RWPE1 (cell line): Measurements from ENCODE around the gene GPR25.
A peak's percentile ranks its signal among the peaks of the same experiment; 100 is the strongest.

ENCODE experiments used
- CTCF ChIA-PET: fragments of 350-600 bp; sonication (Branson Sonifier 250); formaldehyde crosslinking; extraction: SDS; loops from one replicate; lab custom pipeline; 2021; lab: Yijun Ruan, JAX
- POLR2A ChIA-PET: fragments of 400-600 bp; formaldehyde crosslinking; extraction: SDS; loops from one replicate; lab custom pipeline; 2020; ENCODE audit warnings: antibody characterized with exemption; ENCODE audit not compliant: low non-redundant PET; lab: Yijun Ruan, JAX
- DNase-seq: peaks from one replicate; pipeline ENCODE4 v3.0.0; 2012; ENCODE audit warnings: low spot score
- H3K27ac ChIP-seq: fragments of 450-650 bp; 2 replicates; pipeline ENCODE4 v1.5.1; 2017
- TF ChIP-seq, protein P1 (sequence below): fragments of 450-650 bp; conservative IDR thresholded peaks from 2 replicates; pipeline ENCODE4 v1.5.1; 2017; ENCODE audit warnings: low read depth, mild to moderate bottlenecking

The GPR25 gene

DNA sequence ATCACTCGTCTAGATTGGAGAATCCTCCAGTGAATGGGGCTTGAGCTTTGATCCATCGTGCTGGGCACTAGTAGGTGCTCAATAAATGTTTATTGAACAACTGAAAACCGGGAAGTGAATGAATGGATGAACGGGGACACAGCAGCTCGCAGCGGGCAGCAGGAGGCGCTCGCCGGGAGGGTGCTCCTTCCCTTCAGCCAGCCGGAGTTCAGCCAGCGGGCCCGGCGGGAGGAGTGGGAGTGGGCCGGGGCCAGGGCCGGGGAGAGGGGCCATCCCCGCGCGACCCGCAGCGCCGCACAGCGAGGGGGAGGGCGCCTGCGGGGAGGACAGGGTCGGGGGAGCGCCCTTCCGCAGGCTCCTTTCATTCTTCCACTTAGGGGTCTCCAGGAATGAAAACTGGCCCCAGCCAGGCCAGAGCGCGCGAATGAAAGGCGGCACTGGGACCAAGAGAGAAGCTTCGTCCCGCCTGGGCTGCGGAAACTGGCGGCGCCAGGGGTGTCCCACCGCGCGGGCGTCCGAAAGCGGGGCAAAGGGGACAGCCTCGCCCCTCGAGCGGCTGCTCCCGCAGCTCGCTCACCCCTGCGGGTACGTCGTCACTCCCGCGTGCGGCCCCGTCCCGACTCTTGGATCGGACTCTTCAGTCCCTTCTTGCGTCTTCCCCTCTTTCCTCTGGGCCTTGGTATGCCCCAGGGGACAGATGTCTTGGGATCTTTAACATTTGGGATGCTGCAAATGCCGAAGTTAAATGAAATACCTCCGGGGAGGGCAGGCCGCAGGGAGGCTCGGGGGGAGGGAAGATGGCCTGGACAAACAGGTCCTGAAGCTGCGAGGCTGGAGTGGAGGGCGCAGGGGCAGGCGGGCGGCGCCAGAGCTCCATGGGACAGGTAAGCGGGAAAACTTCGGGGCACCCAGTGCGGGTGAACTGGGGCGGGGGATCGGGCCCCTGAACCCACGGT, 18.3 kb downstream of the GPR25 start:
- ChIA-PET POLR2A (interaction anchor here (0.6 to 1.3 kb wide), 2 partner anchors 14 to 233 kb away, joined by 3 to 4 read pairs; no protein-coding TSS in a partner anchor), CTCF (interaction anchor here (0.6 to 1.8 kb wide), 11 partner anchors 10 to 134 kb away, joined by 3 to 11 read pairs (median 5); partner anchors contain the start of gene KIF21B)
- peak overlapping the region; percentile 74 for H3K27ac ChIP-seq
- DNase-seq = peak; percentile 67
- TF ChIP-seq, protein P1, sequence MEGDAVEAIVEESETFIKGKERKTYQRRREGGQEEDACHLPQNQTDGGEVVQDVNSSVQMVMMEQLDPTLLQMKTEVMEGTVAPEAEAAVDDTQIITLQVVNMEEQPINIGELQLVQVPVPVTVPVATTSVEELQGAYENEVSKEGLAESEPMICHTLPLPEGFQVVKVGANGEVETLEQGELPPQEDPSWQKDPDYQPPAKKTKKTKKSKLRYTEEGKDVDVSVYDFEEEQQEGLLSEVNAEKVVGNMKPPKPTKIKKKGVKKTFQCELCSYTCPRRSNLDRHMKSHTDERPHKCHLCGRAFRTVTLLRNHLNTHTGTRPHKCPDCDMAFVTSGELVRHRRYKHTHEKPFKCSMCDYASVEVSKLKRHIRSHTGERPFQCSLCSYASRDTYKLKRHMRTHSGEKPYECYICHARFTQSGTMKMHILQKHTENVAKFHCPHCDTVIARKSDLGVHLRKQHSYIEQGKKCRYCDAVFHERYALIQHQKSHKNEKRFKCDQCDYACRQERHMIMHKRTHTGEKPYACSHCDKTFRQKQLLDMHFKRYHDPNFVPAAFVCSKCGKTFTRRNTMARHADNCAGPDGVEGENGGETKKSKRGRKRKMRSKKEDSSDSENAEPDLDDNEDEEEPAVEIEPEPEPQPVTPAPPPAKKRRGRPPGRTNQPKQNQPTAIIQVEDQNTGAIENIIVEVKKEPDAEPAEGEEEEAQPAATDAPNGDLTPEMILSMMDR = peak; percentile 38

DNA sequence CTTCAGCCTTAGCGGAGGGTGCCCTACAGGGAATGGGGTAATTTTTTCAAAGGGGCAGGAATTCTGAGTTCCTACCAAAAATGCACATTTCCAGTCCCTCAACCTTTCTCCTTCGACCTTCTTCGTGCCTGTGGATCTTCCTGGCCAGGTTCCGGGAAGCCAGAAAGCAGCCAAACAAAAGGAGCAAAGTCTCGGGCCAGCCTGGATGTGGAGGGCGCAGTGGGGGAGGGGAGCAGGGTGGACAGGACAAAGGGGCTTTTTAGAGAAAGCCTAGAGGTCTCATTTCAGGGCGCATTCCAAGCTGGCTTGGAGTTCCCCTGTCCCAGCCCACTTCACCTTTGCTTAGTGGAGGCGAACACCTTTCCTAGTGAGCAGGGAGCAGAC, 19.0 kb downstream of the GPR25 start:
- ChIA-PET POLR2A (interaction anchor here (1.3 kb wide), 1 partner anchor 14 kb away, joined by 4 read pairs; no protein-coding TSS in a partner anchor), CTCF (interaction anchor here (0.7 to 1.8 kb wide), 5 partner anchors 26 to 133 kb away, joined by 5 to 9 read pairs (median 5); partner anchors contain the start of gene KIF21B)
- TF ChIP-seq, protein P1 = no peak
- peak overlapping the region; percentile 74 for H3K27ac ChIP-seq
- DNase-seq = no peak

DNA sequence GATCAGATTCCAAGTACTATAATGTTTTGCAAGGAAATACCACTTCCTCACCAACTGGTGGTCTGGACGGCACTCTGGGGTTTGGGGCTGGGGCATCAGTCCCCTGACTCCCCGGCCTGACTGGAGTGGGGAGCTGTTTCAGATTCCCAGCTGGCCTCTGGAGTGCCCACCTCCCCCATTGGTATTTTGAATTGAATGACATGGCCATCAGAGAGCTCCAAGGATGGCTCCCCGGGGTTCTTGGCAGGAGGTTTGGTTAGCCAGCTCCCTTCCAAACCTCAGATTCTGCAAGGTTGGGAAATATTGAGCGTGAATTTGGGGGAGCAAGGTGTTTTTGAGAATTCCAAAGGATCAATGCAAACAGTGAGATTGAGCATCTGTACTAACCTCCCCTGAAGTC, 19.8 kb downstream of the GPR25 start:
- TF ChIP-seq, protein P1 = no peak
- no peak for DNase-seq
- peak overlapping the region; percentile 45 for H3K27ac ChIP-seq
- ChIA-PET CTCF (interaction anchor here (0.5 to 1.8 kb wide), 5 partner anchors 25 to 243 kb away, joined by 3 to 9 read pairs (median 4); no protein-coding TSS in a partner anchor), POLR2A (no interaction called here)

DNA sequence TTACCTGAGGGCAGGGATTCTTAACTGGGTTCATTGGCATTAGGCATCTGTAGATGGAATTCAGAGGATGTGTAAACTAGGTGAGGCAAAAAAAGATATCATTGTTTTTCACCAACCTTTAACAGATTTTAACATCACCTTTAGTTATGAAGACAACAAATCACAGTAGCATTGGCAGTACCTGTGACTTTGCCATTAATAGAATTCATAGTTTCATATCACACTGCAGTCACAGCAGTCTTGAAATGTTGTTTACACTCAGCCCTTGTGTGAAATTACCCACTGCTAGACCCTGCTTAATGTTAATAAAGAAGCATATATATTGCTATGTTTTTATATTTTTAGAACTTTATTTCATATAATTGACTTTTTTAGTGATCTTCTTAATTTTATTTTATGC, 20.2 kb downstream of the GPR25 start:
- peak overlapping the region; percentile 96 for H3K27ac ChIP-seq
- TF ChIP-seq, protein P1 = no peak
- ChIA-PET CTCF (interaction anchor here (0.5 to 1.2 kb wide), 3 partner anchors 24 to 218 kb away, joined by 3 to 4 read pairs (median 3); no protein-coding TSS in a partner anchor), POLR2A (no interaction called here)
- no peak for DNase-seq

DNA sequence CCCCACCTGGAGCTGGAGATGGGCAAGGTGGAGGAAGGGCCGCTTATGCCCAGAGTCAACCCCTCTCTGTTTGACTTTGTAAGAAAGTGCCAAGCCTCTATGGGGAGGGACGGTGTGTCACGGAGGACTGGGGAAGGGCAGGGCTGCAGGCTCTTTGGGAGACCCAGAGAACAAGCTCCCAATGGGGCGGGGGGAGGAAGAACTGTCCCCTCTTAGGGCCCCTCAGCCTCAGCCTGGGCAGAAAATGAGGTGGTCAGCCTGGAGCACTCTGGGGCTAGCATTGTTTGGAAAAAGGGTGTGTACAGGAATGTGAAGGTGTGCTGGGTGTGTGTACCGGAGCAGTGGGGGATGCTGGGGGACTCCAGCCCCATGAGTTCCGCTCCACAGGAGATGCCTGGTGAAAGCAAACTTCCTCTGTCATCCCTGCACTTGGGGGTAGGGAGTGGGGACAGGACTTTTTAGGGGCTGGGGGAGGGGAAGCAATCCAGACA, 20.7 kb downstream of the GPR25 start:
- peak overlapping the region; percentile 96 for H3K27ac ChIP-seq
- TF ChIP-seq, protein P1 = no peak
- ChIA-PET CTCF (interaction anchor here (0.6 to 1.3 kb wide), 4 partner anchors 24 to 220 kb away, joined by 3 to 4 read pairs (median 3); no protein-coding TSS in a partner anchor), POLR2A (interaction anchor here (0.7 kb wide), 1 partner anchor 190 kb away, joined by 3 read pairs; no protein-coding TSS in a partner anchor)
- DNase-seq = no peak
